ENCODE data around the gene CCDC80. TPM values are rescaled to one million over a fixed set of nuclear protein-coding genes. Genes with fewer than 3 reads are reported as not detected.
A peak's percentile ranks its signal among the peaks of the same experiment; 100 is the strongest.

The CCDC80 gene
- total and polyA plus RNA-seq, 8 donors: 42.7 to 247 (median 81.4) TPM

DNA sequence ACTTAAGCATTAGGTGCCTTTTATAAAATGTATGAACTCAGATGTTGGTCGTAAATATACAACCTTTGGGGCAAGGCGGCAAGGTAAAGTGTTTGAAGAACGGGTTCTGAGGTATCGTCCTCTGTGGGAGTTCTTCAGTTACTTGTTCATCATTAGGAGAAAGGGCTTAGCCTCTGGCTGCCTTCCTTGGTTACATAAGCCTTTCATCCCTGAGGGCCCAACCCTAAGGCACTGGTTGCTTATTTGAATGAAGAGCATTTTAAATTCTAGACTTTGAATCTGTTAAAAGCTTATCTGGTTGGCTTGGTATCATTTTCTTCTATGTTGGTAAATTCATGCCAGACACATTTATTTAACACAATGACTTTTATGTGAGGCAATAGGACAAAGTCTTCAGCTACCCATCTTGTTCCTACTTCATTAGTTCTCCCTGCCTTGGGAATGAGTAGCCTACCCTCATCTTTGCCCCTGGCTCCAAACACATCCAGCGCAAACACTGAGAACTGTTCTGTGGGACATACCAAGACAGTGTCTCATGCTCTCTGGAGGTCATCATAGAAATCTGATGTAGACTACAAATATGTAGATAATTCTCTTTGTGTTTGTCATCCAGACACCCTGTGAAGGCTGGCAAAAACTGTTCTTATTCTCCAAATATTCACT, 12.4 kb upstream of the CCDC80 start:
- DNase-seq (no peak), ATAC-seq (peak; percentile 77)
- intact Hi-C loops (cut with DNase I): no loop called here
- Histone ChIP-seq H3K9me3 (no peaks in the 10 kb centered on the region), H3K4me3 (no peak overlapping the region), H3K4me1 (peaks cover 0 to 5% of the 10 kb centered on the region in 2 donors), H3K27ac (peak overlapping the region in 1 of 2 donors; percentile 20), H3K36me3 (no peaks in the 10 kb centered on the region), H3K27me3 (no peaks in the 10 kb centered on the region)
- TF ChIP-seq CTCF (IDR thresholded peaks at IDR 0.05): no peak

- no peaks in the 10 kb centered on the region for H3K9me3 ChIP-seq
- no peak overlapping the region for H3K27ac ChIP-seq
- H3K27me3 ChIP-seq: no peaks in the 10 kb centered on the region
- H3K4me1 ChIP-seq: peaks cover 7 to 14% of the 10 kb centered on the region in 2 donors
- no peak for DNase-seq
- TF ChIP-seq CTCF (IDR thresholded peaks at IDR 0.05): no peak
- H3K36me3 ChIP-seq: no peaks in the 10 kb centered on the region
- intact Hi-C loops (cut with DNase I): no loop called here
- no peak for ATAC-seq
- no peak overlapping the region for H3K4me3 ChIP-seq
These were observed 10.6 kb upstream of the CCDC80 start for GRCh38 chr3:112651516-112651915.

DNA sequence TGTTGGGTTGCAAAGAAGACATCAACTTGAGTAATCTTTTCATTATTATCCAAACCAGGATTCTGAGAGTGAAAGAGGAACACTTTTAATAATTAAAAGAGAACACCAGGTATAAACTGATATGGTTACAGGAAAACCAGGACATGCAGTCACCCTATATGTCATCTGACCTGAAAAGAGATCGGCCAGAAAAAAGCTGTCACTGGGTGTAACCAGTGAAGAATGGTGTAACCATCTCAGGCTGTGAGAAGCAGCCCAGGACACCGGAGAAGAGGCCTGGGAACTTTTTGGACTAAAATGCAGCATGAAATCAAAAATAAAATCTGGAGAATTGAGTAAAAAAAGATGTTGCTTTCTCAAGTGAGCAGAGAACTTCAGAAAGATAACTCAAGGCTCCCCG, 10.1 kb upstream of the CCDC80 start:
- peaks cover 7 to 14% of the 10 kb centered on the region in 2 donors for H3K4me1 ChIP-seq
- no peak for DNase-seq
- H3K4me3 ChIP-seq: no peak overlapping the region
- intact Hi-C loops (cut with DNase I): no loop called here
- H3K36me3 ChIP-seq: no peaks in the 10 kb centered on the region
- TF ChIP-seq CTCF (IDR thresholded peaks at IDR 0.05): no peak
- no peaks in the 10 kb centered on the region for H3K27me3 ChIP-seq
- ATAC-seq: no peak
- no peaks in the 10 kb centered on the region for H3K9me3 ChIP-seq
- H3K27ac ChIP-seq: no peak overlapping the region

DNA sequence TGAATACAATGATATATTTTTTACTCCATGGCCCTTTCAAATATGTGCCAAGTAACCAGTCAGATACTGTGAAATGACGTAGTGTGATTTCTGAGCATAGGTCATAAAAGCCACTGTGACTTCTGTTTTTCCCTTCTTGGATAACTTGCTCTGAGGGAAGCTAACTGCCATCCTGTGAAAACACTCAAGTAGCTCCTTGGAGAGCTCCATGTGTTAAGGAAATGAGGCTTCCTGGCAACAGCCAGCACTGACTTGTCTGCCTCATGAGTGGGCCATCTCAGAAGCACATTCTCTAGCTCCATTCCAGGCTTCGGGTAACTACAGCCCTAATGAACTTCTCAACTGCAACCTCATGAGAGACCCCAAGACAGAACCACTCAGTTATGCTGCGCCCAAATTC, 9.5 kb upstream of the CCDC80 start:
- DNase-seq (no peak), ATAC-seq (no peak)
- no peaks in the 10 kb centered on the region for H3K36me3 ChIP-seq
- H3K4me3 ChIP-seq: no peak overlapping the region
- H3K4me1 ChIP-seq: peaks cover 7 to 14% of the 10 kb centered on the region in 2 donors
- no peaks in the 10 kb centered on the region for H3K9me3 ChIP-seq
- H3K27ac ChIP-seq: no peak overlapping the region
- H3K27me3 ChIP-seq: no peaks in the 10 kb centered on the region
- TF ChIP-seq CTCF (IDR thresholded peaks at IDR 0.05): no peak
- intact Hi-C loops (cut with DNase I): no loop called here

- Histone ChIP-seq H3K4me3 (no peak overlapping the region), H3K27ac (no peak overlapping the region), H3K9me3 (no peaks in the 10 kb centered on the region), H3K36me3 (no peaks in the 10 kb centered on the region), H3K27me3 (no peaks in the 10 kb centered on the region), H3K4me1 (peaks cover 7 to 14% of the 10 kb centered on the region in 2 donors)
- ATAC-seq: no peak
- DNase-seq: no peak
- TF ChIP-seq CTCF (IDR thresholded peaks at IDR 0.05): no peak
- intact Hi-C loops (cut with DNase I): loop anchor here in 1 of 2 donors (10.0 kb wide), 1 partner anchor 165 kb away; no protein-coding TSS in a partner anchor
These were observed 8.5 kb upstream of the CCDC80 start for GRCh38 chr3:112649478-112649735.
